Tibial artery (tissue), 4 donors: ENCODE results near the gene SCN4A.
"Not testable (repeated sequence)": the region's sequence is repeated elsewhere in the genome, so short reads cannot be mapped to it uniquely, and the experiment has no call there.

Experiments
- DNase-seq, 2 donors: peaks; one replicate each; pipeline ENCODE4 v3.0.0-alpha.2; 2019
- H3K27ac ChIP-seq, 2 donors: fragments of 200-600 bp; sonication (generic) in 1 of 2; 1 replicate in 1 of 2; 2 replicates in 1 of 2; pipeline ENCODE4 v1.5.1; 2018 to 2019; ENCODE audit warnings: mild to moderate bottlenecking in 1 of 2
- H3K27me3 ChIP-seq, 2 donors: fragments of 200-600 bp; sonication (generic) in 1 of 2; one replicate each; pipeline versions ENCODE4 v1.5.1 to v1.6.0; 2016 to 2019
- H3K36me3 ChIP-seq, 3 donors: fragments of 200-600 bp; sonication (generic) in 2 of 3; one replicate each; pipeline ENCODE4 v1.5.1; 2016 to 2019; ENCODE audit warnings: mild to moderate bottlenecking in 2 of 3
- H3K4me1 ChIP-seq, 4 donors: fragments of 200-600 bp; sonication (generic) in 2 of 4; 1 replicate in 3 of 4; 2 replicates in 1 of 4; pipeline ENCODE4 v1.5.1; 2016 to 2019
- H3K4me3 ChIP-seq, 2 donors: fragments of 200-600 bp; sonication (generic) in 1 of 2; 1 replicate in 1 of 2; 2 replicates in 1 of 2; pipeline ENCODE4 v1.5.1; 2018 to 2019; ENCODE audit warnings: mild to moderate bottlenecking in 2 of 2
- H3K9me3 ChIP-seq, 3 donors: fragments of 200-600 bp; sonication (generic) in 1 of 3; one replicate each; pipeline ENCODE4 v1.5.1; 2016 to 2019
- intact Hi-C: fragments of 100-400 bp; cut with DNase I; formaldehyde crosslinking; loops from one replicate; pipeline ENCODE4 v1.15.0; 2023; ENCODE audit warnings: low total_unique reads
- TF ChIP-seq, protein P1 (sequence below), 2 experiments: fragments of 200-600 bp in 1 of 2; fragments of 450-650 bp in 1 of 2; IDR thresholded peaks; one replicate each; pipeline ENCODE4 v1.5.1; 2017 to 2019; ENCODE audit warnings: antibody characterized with exemption in 2 of 2, mild to moderate bottlenecking in 1 of 2, moderate library complexity in 1 of 2

Gene SCN4A

GRCh38 chr17:63972796-63973195, at the start of gene SCN4A:
TSS of gene SCN4A (minus strand) at chr17:63972918. CDS start at chr17:63972841, 77 bp downstream.
- TF ChIP-seq, protein P1, sequence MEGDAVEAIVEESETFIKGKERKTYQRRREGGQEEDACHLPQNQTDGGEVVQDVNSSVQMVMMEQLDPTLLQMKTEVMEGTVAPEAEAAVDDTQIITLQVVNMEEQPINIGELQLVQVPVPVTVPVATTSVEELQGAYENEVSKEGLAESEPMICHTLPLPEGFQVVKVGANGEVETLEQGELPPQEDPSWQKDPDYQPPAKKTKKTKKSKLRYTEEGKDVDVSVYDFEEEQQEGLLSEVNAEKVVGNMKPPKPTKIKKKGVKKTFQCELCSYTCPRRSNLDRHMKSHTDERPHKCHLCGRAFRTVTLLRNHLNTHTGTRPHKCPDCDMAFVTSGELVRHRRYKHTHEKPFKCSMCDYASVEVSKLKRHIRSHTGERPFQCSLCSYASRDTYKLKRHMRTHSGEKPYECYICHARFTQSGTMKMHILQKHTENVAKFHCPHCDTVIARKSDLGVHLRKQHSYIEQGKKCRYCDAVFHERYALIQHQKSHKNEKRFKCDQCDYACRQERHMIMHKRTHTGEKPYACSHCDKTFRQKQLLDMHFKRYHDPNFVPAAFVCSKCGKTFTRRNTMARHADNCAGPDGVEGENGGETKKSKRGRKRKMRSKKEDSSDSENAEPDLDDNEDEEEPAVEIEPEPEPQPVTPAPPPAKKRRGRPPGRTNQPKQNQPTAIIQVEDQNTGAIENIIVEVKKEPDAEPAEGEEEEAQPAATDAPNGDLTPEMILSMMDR (IDR thresholded peaks at IDR 0.05): no peak
- Histone ChIP-seq H3K27me3 (peaks cover 0 to 11% of the 10 kb centered on the region in 2 donors), H3K4me1 (peaks cover 0 to 9% (median 0%) of the 10 kb centered on the region in 4 donors), H3K36me3 (no peaks in the 10 kb centered on the region), H3K9me3 (no peaks in the 10 kb centered on the region), H3K27ac (no peak within 1 kb of the TSS), H3K4me3 (no peak within 1 kb of the TSS)
- intact Hi-C loops: no loop called here
- no peak for DNase-seq

- intact Hi-C loops: loop anchor here (10.0 kb wide), 2 partner anchors 95 to 265 kb away; no protein-coding TSS in a partner anchor
- TF ChIP-seq, protein P1 (IDR thresholded peaks at IDR 0.05): no peak
- H3K27ac ChIP-seq: peak within 1 kb of the TSS in 1 of 2 donors; percentile 53
- H3K4me3 ChIP-seq: peak within 1 kb of the TSS; percentile 28 to 45
- H3K36me3 ChIP-seq: no peaks in the 10 kb centered on the region
- peak in 1 of 2 donors; percentile 68 for DNase-seq
- no peaks in the 10 kb centered on the region for H3K27me3 ChIP-seq
- H3K9me3 ChIP-seq: no peaks in the 10 kb centered on the region
- no peaks in the 10 kb centered on the region for H3K4me1 ChIP-seq
Observed at GRCh38 chr17:64020056-64020766, 47.5 kb upstream of the SCN4A start, which contains the start of gene ICAM2. TSS of gene ICAM2 (minus strand) at chr17:64020633. CDS start at chr17:64006691, 13,942 bp downstream.

- H3K27me3 ChIP-seq, H3K4me1 ChIP-seq, DNase-seq, H3K27ac ChIP-seq, H3K9me3 ChIP-seq, H3K4me3 ChIP-seq, H3K36me3 ChIP-seq, intact Hi-C loops: not testable (repeated sequence)
Observed at GRCh38 chr17:64019551-64019961, 46.8 kb upstream of the SCN4A start.

DNA sequence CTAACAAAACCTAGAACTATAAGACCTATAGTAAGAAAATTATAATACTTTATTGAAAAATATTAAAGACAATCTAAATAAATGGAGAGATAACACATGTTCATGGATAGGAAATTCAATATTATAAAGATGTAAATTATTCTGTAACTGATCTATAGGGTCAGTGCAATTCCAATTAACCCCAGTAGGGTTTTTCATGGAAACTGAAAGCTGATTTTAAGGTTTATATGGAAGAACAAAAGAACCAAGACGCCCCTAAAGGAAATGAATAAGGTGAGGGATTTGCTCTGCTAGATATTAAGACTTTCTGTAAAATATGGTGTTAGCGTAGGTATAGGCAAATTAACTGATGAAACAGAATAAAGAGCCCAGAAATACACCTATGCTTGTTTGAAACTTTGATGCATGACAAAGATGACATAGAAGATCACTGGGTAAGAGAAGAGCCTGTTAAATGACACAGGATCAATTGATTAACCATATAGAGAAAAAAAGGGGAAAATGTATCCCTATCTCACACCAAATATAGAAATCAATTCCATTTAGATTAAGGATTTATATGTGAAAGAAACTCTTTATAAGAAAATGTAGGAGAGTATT, 44.8 kb upstream of the SCN4A start:
- Histone ChIP-seq H3K36me3 (no peaks in the 10 kb centered on the region), H3K27me3 (no peaks in the 10 kb centered on the region), H3K27ac (no peak overlapping the region), H3K4me3 (no peak overlapping the region), H3K9me3 (no peaks in the 10 kb centered on the region), H3K4me1 (no peaks in the 10 kb centered on the region)
- no peak for DNase-seq
- intact Hi-C loops: no loop called here
- TF ChIP-seq, protein P1 (IDR thresholded peaks at IDR 0.05): peak in 1 of 2 experiments; percentile 7

DNA sequence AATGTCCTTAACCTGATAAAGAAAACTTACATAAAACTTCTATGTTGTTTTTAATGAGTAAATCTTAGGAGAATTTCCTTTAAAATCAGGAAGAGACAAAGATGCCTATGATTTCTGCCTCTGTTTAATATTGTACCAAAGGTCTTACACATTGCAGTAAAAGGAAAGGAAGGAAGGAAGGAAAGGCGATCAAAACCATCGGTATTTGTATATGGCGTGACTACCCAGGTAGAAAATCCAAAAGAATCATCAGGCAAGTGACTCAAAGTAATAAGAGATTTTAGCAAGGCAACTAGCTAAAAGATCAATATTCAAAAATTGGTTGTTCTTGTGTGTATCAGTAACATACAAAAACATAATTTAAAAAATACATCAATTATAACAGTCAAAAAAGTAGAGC, 44.3 kb upstream of the SCN4A start:
- intact Hi-C loops: no loop called here
- Histone ChIP-seq H3K4me1 (no peaks in the 10 kb centered on the region), H3K36me3 (no peaks in the 10 kb centered on the region), H3K27me3 (no peaks in the 10 kb centered on the region), H3K27ac (no peak overlapping the region), H3K9me3 (no peaks in the 10 kb centered on the region), H3K4me3 (no peak overlapping the region)
- no peak for DNase-seq
- TF ChIP-seq, protein P1 (IDR thresholded peaks at IDR 0.05): no peak

DNA sequence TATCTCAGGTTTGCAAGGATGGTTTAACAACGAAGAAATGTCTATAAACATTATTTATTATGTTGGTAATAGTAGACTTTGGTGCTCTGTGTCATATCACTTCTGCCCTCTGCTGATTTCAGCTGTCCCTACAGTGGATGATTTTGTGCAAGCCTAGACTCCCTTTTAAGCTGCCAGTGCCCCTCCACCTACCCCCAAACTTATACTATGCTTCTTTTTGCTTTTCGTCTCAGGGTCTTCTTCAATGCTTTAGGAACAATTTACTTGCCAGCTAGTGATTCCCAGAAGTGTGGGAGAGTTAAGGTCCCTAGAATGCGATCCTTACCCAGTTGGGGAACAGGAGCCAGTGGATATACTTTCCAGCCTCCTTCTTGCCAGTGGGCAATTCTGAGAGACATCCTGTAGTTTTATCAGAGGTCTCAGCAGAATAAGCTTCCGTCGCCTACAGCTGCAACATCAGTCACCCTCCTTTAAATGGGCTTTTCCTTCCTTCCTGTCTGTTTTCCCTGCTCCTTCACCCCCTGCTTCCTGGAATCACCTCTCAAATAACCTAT, 43.6 kb upstream of the SCN4A start:
- intact Hi-C loops: no loop called here
- no peak overlapping the region for H3K27ac ChIP-seq

More for the DNA sequence above, 43.6 kb upstream of the SCN4A start:
- TF ChIP-seq, protein P1 (IDR thresholded peaks at IDR 0.05): no peak
- Histone ChIP-seq H3K9me3 (no peaks in the 10 kb centered on the region), H3K36me3 (no peaks in the 10 kb centered on the region), H3K4me3 (no peak overlapping the region), H3K27me3 (no peaks in the 10 kb centered on the region), H3K4me1 (no peaks in the 10 kb centered on the region)
- DNase-seq: no peak
